ENCODE data around the gene SRF.
A peak's percentile ranks its signal among the peaks of the same experiment; 100 is the strongest.
"Not testable (repeated sequence)": the region's sequence is repeated elsewhere in the genome, so short reads cannot be mapped to it uniquely, and the experiment has no call there.

SRF gene

GRCh38 chr6:43170931-43171706, at the start of gene SRF:
TSS of gene SRF (plus strand) at chr6:43171269. CDS start at chr6:43171657, 388 bp downstream.
- peak; percentile 96 to 97 for DNase-seq

GRCh38 chr6:43122146-43122545, 48.9 kb upstream of the SRF start:
- DNase-seq = no peak

GRCh38 chr6:43123461-43124314, 47.4 kb upstream of the SRF start:
- no peak for DNase-seq

DNA sequence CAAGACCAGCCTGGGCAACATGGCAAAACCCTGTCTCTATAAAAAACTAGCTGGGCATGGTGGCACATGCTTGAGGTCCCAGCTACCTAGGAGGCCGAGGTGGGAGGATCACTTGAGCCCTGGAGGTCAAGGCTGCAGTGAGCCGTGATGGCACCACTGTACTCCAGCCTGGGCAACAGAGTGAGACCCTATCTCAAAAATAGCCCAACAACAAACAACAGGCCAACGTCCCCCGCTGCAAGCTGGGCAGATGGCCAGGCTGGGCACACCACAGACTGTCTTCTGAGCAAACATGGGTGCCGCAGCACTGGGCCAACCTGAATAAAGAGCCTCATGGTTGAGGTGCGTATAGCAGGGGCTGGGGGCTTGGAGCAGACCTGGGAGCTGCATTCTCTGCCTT, 46.6 kb upstream of the SRF start:
- DNase-seq = no peak

GRCh38 chr6:43125119-43125518, 46.0 kb upstream of the SRF start:
- DNase-seq = no peak

DNA sequence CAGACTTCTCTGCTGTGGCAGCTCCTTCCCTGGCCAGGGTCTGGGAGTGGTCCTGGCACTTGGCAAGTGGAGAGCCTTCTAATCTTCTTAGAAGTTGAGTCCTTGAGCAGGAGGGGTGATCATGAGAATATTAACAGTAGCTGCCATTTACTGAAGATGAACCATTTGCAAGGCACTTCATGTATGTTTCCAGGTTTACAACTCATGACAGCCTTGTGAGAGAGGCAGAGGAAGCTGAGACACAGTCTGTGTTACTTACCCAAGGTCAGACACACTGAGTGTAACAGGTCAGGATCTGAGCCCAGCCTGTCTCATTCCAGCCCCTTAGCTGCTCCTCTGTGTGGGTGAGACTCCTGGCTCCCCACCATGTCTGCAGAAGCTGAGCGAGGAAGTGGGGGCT, 45.5 kb upstream of the SRF start:
- no peak for DNase-seq

- DNase-seq = no peak
These were observed 43.9 kb upstream of the SRF start for GRCh38 chr6:43127180-43127579.

DNA sequence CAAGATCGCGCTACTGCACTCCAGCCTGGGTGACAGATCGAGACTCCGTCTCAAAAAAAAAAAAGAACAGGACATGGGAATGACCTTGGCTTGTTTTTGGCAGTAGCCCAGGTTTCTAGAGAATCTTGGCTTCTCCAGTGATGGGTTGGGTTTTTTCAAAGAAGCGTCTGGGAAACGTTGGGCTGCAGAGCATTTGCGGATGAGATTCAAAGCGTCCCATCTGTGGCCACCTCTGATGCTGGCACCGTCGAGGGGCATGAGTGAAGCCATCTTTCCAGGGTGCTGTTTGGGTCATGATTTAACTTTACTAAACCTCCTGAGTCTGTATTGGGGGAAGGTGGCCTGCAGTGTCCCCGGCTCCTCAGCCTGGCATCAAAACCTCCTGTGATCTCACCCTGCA, 43.2 kb upstream of the SRF start:
- no peak for DNase-seq

DNA sequence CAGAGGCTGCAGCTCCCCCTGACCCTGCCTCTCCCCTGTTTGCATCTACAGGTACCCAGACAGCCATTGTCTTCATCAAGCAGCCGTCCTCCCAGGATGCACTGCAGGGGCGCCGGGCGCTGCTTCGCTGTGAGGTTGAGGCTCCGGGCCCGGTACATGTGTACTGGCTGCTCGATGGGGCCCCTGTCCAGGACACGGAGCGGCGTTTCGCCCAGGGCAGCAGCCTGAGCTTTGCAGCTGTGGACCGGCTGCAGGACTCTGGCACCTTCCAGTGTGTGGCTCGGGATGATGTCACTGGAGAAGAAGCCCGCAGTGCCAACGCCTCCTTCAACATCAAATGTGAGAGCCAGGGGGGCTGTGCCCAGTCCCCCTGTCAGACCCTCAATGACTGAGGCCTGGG, 42.1 kb upstream of the SRF start:
- no peak for DNase-seq

DNA sequence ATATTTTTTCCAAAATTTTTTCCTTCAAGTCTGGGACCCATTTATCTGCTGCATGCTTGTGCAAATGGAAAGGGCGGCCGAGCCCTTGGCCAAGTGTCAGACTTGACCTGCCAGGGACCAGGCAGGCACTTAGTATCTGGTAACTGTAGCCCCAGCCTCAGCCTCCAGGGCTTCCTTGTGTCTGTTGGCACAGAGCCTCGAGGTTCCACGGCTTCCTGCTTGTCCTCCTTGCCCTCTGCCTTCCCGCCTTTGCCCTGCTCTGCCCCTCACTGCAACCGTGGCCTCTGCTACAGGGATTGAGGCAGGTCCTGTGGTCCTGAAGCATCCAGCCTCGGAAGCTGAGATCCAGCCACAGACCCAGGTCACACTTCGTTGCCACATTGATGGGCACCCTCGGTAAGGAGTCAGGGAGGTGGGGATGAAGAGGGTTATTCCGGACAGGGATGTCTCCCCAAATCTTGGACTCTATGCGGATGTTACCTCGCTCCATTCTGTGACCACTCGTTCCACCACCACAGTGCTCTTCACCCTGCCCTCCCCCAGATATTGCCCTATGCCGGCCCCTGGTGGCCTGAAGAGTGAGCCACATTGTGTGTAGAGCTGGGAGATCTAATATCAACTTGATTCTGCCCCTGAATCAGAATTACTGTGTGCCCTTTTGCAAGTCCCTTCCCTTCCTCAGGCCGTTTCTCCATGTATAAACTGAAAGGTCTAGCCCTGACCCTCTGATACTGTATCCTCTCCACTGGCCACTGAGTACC, 41.5 kb upstream of the SRF start:
- no peak for DNase-seq

GRCh38 chr6:43130429-43130828, 40.6 kb upstream of the SRF start:
- DNase-seq = no peak

- DNase-seq = not testable (repeated sequence)
These were observed 39.7 kb upstream of the SRF start for GRCh38 chr6:43131379-43131778.

GRCh38 chr6:43138267-43138666, 32.8 kb upstream of the SRF start:
- no peak for DNase-seq

- DNase-seq = not testable (repeated sequence)
These were observed 31.1 kb upstream of the SRF start for GRCh38 chr6:43139973-43140372.

DNA sequence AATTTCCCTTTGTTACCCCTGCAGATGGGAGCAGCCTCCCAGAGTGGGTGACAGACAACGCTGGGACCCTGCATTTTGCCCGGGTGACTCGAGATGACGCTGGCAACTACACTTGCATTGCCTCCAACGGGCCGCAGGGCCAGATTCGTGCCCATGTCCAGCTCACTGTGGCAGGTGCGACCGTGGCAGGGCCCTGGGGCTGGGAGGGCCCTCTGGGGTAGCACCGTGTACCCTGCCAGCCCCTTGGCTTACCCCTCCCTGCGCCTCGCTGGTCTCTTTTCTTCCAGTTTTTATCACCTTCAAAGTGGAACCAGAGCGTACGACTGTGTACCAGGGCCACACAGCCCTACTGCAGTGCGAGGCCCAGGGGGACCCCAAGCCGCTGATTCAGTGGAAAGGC, 29.4 kb upstream of the SRF start:
- no peak for DNase-seq

GRCh38 chr6:43142101-43142500, 29.0 kb upstream of the SRF start:
- no peak for DNase-seq

DNA sequence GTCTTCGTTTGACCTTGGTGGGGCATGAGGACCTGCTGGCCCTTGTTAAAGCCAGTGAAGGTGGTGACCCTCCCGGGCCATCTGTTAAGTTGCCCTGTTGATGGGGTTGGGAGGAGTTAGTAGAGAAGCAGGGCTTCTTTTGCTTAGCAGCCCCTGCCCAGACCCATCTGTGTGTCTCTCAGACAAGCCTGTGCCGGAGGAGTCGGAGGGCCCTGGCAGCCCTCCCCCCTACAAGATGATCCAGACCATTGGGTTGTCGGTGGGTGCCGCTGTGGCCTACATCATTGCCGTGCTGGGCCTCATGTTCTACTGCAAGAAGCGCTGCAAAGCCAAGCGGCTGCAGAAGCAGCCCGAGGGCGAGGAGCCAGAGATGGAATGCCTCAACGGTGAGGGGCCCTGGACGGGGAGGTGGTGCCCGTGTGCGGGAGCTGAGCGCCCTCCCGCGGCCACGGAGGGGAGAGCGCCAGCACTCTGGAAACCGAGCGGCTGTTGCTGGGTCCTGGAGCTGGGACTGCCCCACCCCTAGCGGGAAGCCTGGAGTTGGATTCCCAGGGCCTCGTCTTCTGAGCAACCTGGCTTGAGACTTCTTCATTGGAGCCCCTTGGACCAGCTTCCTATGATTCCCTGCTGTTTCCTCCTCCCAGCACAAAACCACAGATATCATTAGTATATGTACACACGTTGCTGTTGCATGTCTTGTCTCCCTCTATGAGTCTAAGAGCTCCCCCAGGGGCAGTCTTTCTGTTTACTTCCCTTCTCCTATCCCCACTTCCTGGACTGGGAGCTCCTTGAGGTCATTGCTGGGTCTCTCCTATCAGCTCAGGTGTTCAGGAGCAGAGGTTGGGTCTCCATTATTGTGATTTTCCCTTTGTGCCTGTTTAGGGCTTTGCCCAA, 27.6 kb upstream of the SRF start:
- peak; percentile 31 to 51 for DNase-seq

DNA sequence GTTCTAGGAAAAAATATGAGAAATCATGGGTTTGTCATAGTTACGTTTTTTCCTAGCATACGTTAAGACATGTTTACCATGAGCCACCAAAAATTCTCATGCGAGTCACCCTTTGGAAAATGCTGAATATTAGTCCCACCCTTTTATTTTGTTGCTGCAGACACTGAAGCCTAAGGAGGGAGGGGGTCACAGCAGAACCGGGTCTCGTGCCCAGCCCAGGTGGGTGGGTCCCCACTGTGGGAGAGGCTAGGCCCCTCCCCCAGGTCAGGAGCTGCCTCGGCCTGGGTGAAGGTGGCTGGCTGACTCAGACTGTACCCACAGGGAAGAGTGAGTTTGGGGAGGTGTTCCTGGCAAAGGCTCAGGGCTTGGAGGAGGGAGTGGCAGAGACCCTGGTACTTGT, 26.2 kb upstream of the SRF start:
- no peak for DNase-seq

- no peak for DNase-seq
These were observed 24.8 kb upstream of the SRF start for GRCh38 chr6:43146261-43146660.

DNA sequence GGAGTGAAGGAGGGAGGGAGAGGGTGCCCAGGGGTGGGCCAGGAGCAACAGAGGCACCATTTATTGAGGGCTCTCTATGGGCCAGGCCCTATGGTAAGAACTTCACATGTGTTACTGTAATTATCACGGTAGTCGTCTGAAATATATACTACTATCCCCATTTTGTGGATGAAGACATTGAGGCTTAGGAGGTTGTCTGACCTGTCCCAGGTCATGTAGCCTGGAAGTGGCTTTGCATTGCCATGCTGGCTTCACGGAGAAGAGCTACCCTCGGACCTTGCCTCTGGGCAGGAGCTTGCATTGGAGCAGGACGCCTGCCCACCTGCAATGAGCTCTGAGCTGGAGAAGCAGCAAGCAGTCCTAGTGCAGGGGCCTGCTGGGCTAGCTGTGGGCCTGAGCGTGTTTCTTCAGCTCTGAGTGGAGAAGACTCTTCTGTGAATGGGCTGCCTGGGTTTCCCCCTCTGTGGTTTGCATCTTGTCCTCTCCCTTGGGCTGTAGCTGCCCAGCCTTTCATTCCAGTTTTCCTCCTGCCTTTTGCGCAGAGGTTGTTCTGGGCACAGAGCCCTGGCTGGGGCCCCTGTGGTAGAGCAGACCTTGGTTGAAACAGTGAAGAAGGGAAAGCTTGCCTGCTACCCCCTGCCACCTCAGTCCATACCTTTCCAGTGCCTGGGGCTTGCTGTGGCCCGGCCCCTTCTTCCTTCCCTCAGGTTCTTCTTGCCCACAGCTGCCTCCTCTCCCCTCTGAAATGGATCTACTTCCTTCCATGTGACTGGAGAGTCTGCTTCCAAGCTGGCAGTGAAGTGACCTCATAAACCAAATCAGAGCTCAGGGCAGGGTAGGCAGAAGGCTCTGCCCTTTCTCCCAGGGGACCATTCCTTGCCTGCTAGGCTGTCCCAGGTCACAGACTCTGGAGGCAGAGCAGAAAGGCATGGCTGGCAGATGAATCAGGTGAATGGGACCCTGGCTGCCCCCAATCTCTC, 24.1 kb upstream of the SRF start:
- no peak for DNase-seq

Data from NCI-H187 (cell line).